HS-5 (cell line): Measurements from ENCODE around the gene LRPAP1.

Source experiments
- DNase-seq: peaks from one replicate; pipeline ENCODE4 v3.0.0-alpha.2; 2012; ENCODE audit warnings: low read depth

Gene LRPAP1

GRCh38 chr4:3472411-3473141, 59.6 kb downstream of the LRPAP1 start:
- DNase-seq: no peak

GRCh38 chr4:3471886-3472285, 60.3 kb downstream of the LRPAP1 start:
- DNase-seq: no peak

GRCh38 chr4:3471098-3471760, 61.0 kb downstream of the LRPAP1 start:
- no peak for DNase-seq

GRCh38 chr4:3470244-3471097, 61.8 kb downstream of the LRPAP1 start:
- DNase-seq: no peak

- DNase-seq: no peak
Observed at GRCh38 chr4:3469386-3470243, 62.6 kb downstream of the LRPAP1 start.

GRCh38 chr4:3468804-3469203, 63.4 kb downstream of the LRPAP1 start:
- no peak for DNase-seq

GRCh38 chr4:3468154-3468553, 64.1 kb downstream of the LRPAP1 start:
- DNase-seq: no peak

GRCh38 chr4:3467601-3468031, 64.6 kb downstream of the LRPAP1 start:
- no peak for DNase-seq

GRCh38 chr4:3466691-3467600, 65.3 kb downstream of the LRPAP1 start:
- DNase-seq: no peak

- DNase-seq: no peak
Observed at GRCh38 chr4:3465698-3466671, 66.2 kb downstream of the LRPAP1 start.

- no peak for DNase-seq
Observed at GRCh38 chr4:3464911-3465697, 67.1 kb downstream of the LRPAP1 start.

- DNase-seq: no peak
Observed at GRCh38 chr4:3464349-3464905, 67.8 kb downstream of the LRPAP1 start.

GRCh38 chr4:3463556-3464348, 68.5 kb downstream of the LRPAP1 start:
- DNase-seq: no peak

- DNase-seq: no peak
Observed at GRCh38 chr4:3462790-3463415, 69.3 kb downstream of the LRPAP1 start, which contains the start of gene DOK7. TSS of gene DOK7 (plus strand) at chr4:3463306. CDS start at chr4:3463376, 70 bp downstream.

- no peak for DNase-seq
Observed at GRCh38 chr4:3462321-3462789, 69.9 kb downstream of the LRPAP1 start.

- no peak for DNase-seq
Observed at GRCh38 chr4:3461515-3462291, 70.5 kb downstream of the LRPAP1 start.
